ENCODE results near the gene CNTN4.

Gene CNTN4

GRCh38 chr3:2653706-2654105, 555.0 kb downstream of the CNTN4 start:
- no peak for TF ChIP-seq CTCF (IDR thresholded peaks at IDR 0.05; ENCODE audit: insufficient read depth, low read length, poor library complexity, severe bottlenecking)
- H3K4me3 ChIP-seq (replicated peaks; ENCODE audit: low read depth, low read length): no peak overlapping the region
- DNase-seq (ENCODE audit: extremely low read depth, insufficient read length): no peak
- no peaks in the 10 kb centered on the region for H3K36me3 ChIP-seq (ENCODE audit: control insufficient read depth, insufficient read depth, low read length)
- no peaks in the 10 kb centered on the region for H3K27me3 ChIP-seq (replicated peaks; ENCODE audit: control insufficient read depth, insufficient read depth, low read length)

- Histone ChIP-seq H3K27me3 (replicated peaks; ENCODE audit: control insufficient read depth, insufficient read depth, low read length) (no peaks in the 10 kb centered on the region), H3K4me3 (replicated peaks; ENCODE audit: low read depth, low read length) (no peak overlapping the region), H3K36me3 (ENCODE audit: control insufficient read depth, insufficient read depth, low read length) (no peaks in the 10 kb centered on the region)
- DNase-seq (ENCODE audit: extremely low read depth, insufficient read length): peak; percentile 38
- no peak for TF ChIP-seq CTCF (IDR thresholded peaks at IDR 0.05; ENCODE audit: insufficient read depth, low read length, poor library complexity, severe bottlenecking)
These were observed 556.6 kb downstream of the CNTN4 start for GRCh38 chr3:2655229-2655701.

GRCh38 chr3:2656806-2657777, 558.4 kb downstream of the CNTN4 start:
- no peak for DNase-seq (ENCODE audit: extremely low read depth, insufficient read length)
- H3K4me3 ChIP-seq (replicated peaks; ENCODE audit: low read depth, low read length): no peak overlapping the region
- no peaks in the 10 kb centered on the region for H3K27me3 ChIP-seq (replicated peaks; ENCODE audit: control insufficient read depth, insufficient read depth, low read length)
- H3K36me3 ChIP-seq (ENCODE audit: control insufficient read depth, insufficient read depth, low read length): no peaks in the 10 kb centered on the region
- TF ChIP-seq CTCF (IDR thresholded peaks at IDR 0.05; ENCODE audit: insufficient read depth, low read length, poor library complexity, severe bottlenecking): no peak

- no peak for DNase-seq (ENCODE audit: extremely low read depth, insufficient read length)
- no peak for TF ChIP-seq CTCF (IDR thresholded peaks at IDR 0.05; ENCODE audit: insufficient read depth, low read length, poor library complexity, severe bottlenecking)
These were observed 559.3 kb downstream of the CNTN4 start for GRCh38 chr3:2657971-2658370.

GRCh38 chr3:2659896-2660295, 561.2 kb downstream of the CNTN4 start:
- no peak for TF ChIP-seq CTCF (IDR thresholded peaks at IDR 0.05; ENCODE audit: insufficient read depth, low read length, poor library complexity, severe bottlenecking)
- Histone ChIP-seq H3K4me3 (replicated peaks; ENCODE audit: low read depth, low read length) (no peak overlapping the region), H3K27me3 (replicated peaks; ENCODE audit: control insufficient read depth, insufficient read depth, low read length) (no peaks in the 10 kb centered on the region), H3K36me3 (ENCODE audit: control insufficient read depth, insufficient read depth, low read length) (no peaks in the 10 kb centered on the region)
- DNase-seq (ENCODE audit: extremely low read depth, insufficient read length): no peak

More at GRCh38 chr3:2657971-2658370, 559.3 kb downstream of the CNTN4 start:
- Histone ChIP-seq H3K27me3 (replicated peaks; ENCODE audit: control insufficient read depth, insufficient read depth, low read length) (no peaks in the 10 kb centered on the region), H3K4me3 (replicated peaks; ENCODE audit: low read depth, low read length) (no peak overlapping the region), H3K36me3 (ENCODE audit: control insufficient read depth, insufficient read depth, low read length) (no peaks in the 10 kb centered on the region)

All from GM06990 (cell line).